ENCODE measurements around the gene IPMK. TPM values are rescaled to one million over a fixed set of nuclear protein-coding genes. Genes with fewer than 3 reads are reported as not detected.

IPMK gene
- total and polyA plus RNA-seq, 2 donors (not counting 3 experiments of a cell fraction or from before 2014, with no cell fraction given), result 1.4 to 8.1 TPM

- CTCF ChIA-PET, result interaction anchor here (1.6 to 6.0 kb wide), 3 partner anchors 15 to 97 kb away, joined by 4 to 36 read pairs (median 9); no protein-coding TSS in a partner anchor
- Histone ChIP-seq H3K27ac (ENCODE audit: insufficient read depth, low read depth, low read length) (no peak overlapping the region), H3K9me3 (replicated peaks; ENCODE audit: control insufficient read depth, insufficient read depth, low read length) (no peaks in the 10 kb centered on the region), H2AFZ (ENCODE audit: low read depth, low read length) (no peak overlapping the region), H3K4me2 (ENCODE audit: insufficient read depth, low read length) (peak overlapping the region; percentile 66), H4K20me1 (replicated peaks; ENCODE audit: control insufficient read depth, extremely low read depth, insufficient read depth, low read length) (no peaks in the 10 kb centered on the region), H3K4me1 (ENCODE audit: control insufficient read depth, extremely low read depth, insufficient read depth, low read length) (peaks cover 44% of the 10 kb centered on the region), H3K27me3 (ENCODE audit: control insufficient read depth in 2 of 2, insufficient read depth in 2 of 2, low read length in 2 of 2) (no peaks in the 10 kb centered on the region), H3K36me3 (ENCODE audit: control insufficient read depth in 2 of 2, extremely low read depth in 1 of 2, insufficient read depth in 2 of 2, low read length in 2 of 2) (peaks cover 0 to 2% of the 10 kb centered on the region in 2 experiments), H3K79me2 (ENCODE audit: control insufficient read depth, insufficient read depth, low read length) (peaks cover 69% of the 10 kb centered on the region), H3K9ac (replicated peaks; ENCODE audit: extremely low read depth, insufficient read depth, low read length) (no peak overlapping the region), H3K4me3 (replicated peaks in 1 of 3; ENCODE audit: insufficient read depth in 1 of 3, low read depth in 1 of 3, low read length in 3 of 3) (no peak overlapping the region), H3K9me1 (replicated peaks; ENCODE audit: control insufficient read depth, extremely low read depth, insufficient read depth, low read length) (no peaks in the 10 kb centered on the region)
- intact Hi-C loops (cut with micrococcal nuclease) (no loop called here), dilution Hi-C loops (cut with MboI; ENCODE audit: extremely low pct_ligation_motif_present, low sequenced_read_pairs) (no loop called here)
- BruUV-seq (replicated peaks), result no TSS peak
- DNase-seq (ENCODE audit: low read depth, low spot score) (peak; percentile 21), FAIRE-seq (no peak)
- TF ChIP-seq MYC (IDR thresholded peaks at IDR 0.05; ENCODE audit: low read depth, low read length) (no peak), JUN (IDR thresholded peaks at IDR 0.05; ENCODE audit: borderline replicate concordance, insufficient read depth, insufficient read length, low read depth) (no peak), FOS (IDR thresholded peaks at IDR 0.05; ENCODE audit: borderline replicate concordance, insufficient read depth, low read length) (no peak), CTCF (IDR thresholded peaks at IDR 0.05; ENCODE audit: extremely low read depth in 1 of 2, insufficient read depth in 1 of 2, low read depth in 1 of 2, low read length in 2 of 2) (no peak), POLR2A (IDR thresholded peaks at IDR 0.05; ENCODE audit: low read depth, low read length) (no peak), MAX (IDR thresholded peaks at IDR 0.05; ENCODE audit: insufficient read depth, insufficient read length) (no peak), EZH2 (IDR thresholded peaks at IDR 0.05; ENCODE audit: borderline replicate concordance, low read depth, low read length, severe bottlenecking) (no peak), POLR2AphosphoS5 (IDR thresholded peaks at IDR 0.05; ENCODE audit: insufficient read depth, low read depth, low read length) (no peak), GATA2 (IDR thresholded peaks at IDR 0.05; ENCODE audit: insufficient read depth, insufficient read length, low read depth, low read length) (no peak)
- POLR2A ChIA-PET, result no interaction called here
These were observed 7.6 kb upstream of the IPMK start for GRCh38 chr10:58275261-58275660.

Data from endothelial cell of umbilical vein (primary cell).